Measurements from ENCODE around the gene HTR4.
"Not testable (repeated sequence)": the region's sequence is repeated elsewhere in the genome, so short reads cannot be mapped to it uniquely, and the experiment has no call there.

Gene HTR4

GRCh38 chr5:148685520-148686134 is 31.3 kb upstream of the HTR4 start:
- no peaks in the 10 kb centered on the region for H3K9me3 ChIP-seq
- H3K27me3 ChIP-seq = no peaks in the 10 kb centered on the region
- H3K4me1 ChIP-seq = no peaks in the 10 kb centered on the region
- H3K4me3 ChIP-seq (ENCODE audit: low read depth, low read length) = no peak overlapping the region
- no peak for TF ChIP-seq CTCF (IDR thresholded peaks at IDR 0.05; ENCODE audit: low read depth, low read length)
- no peak for DNase-seq
- no peaks in the 10 kb centered on the region for H3K36me3 ChIP-seq

DNA sequence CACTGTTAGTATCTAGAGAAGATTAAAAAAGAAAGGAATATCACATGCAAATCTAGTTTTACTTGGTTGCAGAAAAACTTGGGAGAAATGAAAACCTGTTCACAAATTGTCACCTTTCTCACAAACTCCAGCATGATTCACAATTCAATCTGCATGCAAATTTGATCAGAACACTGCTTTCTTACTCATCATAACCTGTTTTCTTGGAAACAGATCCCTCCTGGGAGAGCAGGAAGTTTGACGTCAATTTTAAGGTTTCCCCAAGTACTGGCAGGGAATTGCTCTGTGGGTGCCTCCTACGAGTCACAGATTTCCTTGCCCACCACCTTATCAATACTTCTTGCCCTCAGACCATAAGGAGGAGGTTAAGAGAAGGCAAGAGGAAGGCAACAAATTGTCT is 30.2 kb upstream of the HTR4 start:
- TF ChIP-seq CTCF (IDR thresholded peaks at IDR 0.05; ENCODE audit: low read depth, low read length) = no peak
- H3K4me1 ChIP-seq = no peaks in the 10 kb centered on the region
- no peaks in the 10 kb centered on the region for H3K27me3 ChIP-seq
- H3K4me3 ChIP-seq (ENCODE audit: low read depth, low read length) = no peak overlapping the region
- no peaks in the 10 kb centered on the region for H3K9me3 ChIP-seq
- no peak for DNase-seq
- H3K36me3 ChIP-seq = no peaks in the 10 kb centered on the region

GRCh38 chr5:148683651-148684050 is 29.3 kb upstream of the HTR4 start:
- H3K36me3 ChIP-seq = no peaks in the 10 kb centered on the region
- no peak overlapping the region for H3K4me3 ChIP-seq (ENCODE audit: low read depth, low read length)
- H3K4me1 ChIP-seq = no peaks in the 10 kb centered on the region
- TF ChIP-seq CTCF (IDR thresholded peaks at IDR 0.05; ENCODE audit: low read depth, low read length) = no peak
- no peak for DNase-seq
- H3K9me3 ChIP-seq = no peaks in the 10 kb centered on the region
- H3K27me3 ChIP-seq = no peaks in the 10 kb centered on the region

GRCh38 chr5:148682058-148683026 is 28.0 kb upstream of the HTR4 start:
- no peak for DNase-seq
- Histone ChIP-seq H3K4me1 (no peaks in the 10 kb centered on the region), H3K4me3 (ENCODE audit: low read depth, low read length) (no peak overlapping the region), H3K9me3 (no peaks in the 10 kb centered on the region), H3K36me3 (no peaks in the 10 kb centered on the region), H3K27me3 (no peaks in the 10 kb centered on the region)
- TF ChIP-seq CTCF (IDR thresholded peaks at IDR 0.05; ENCODE audit: low read depth, low read length) = no peak

- H3K9me3 ChIP-seq = no peaks in the 10 kb centered on the region
- no peaks in the 10 kb centered on the region for H3K4me1 ChIP-seq
- no peak for TF ChIP-seq CTCF (IDR thresholded peaks at IDR 0.05; ENCODE audit: low read depth, low read length)
- no peaks in the 10 kb centered on the region for H3K36me3 ChIP-seq
- no peak overlapping the region for H3K4me3 ChIP-seq (ENCODE audit: low read depth, low read length)
- no peak for DNase-seq
- no peaks in the 10 kb centered on the region for H3K27me3 ChIP-seq
Measured at GRCh38 chr5:148681157-148682057, 27.1 kb upstream of the HTR4 start.

GRCh38 chr5:148673704-148674103 is 19.4 kb upstream of the HTR4 start:
- not testable (repeated sequence) for H3K36me3 ChIP-seq; H3K9me3 ChIP-seq; DNase-seq; H3K4me3 ChIP-seq (ENCODE audit: low read depth, low read length); H3K4me1 ChIP-seq; H3K27me3 ChIP-seq
